HepG2 (cell line): ENCODE measurements around the gene NPC1. TPM values are rescaled to one million over a fixed set of nuclear protein-coding genes. Genes with fewer than 3 reads are reported as not detected.

ENCODE experiments used
- ATAC-seq: fragments of 200-7000 bp; cut with Tn5 transposase; 3 replicates; pipeline ENCODE4 v1.9.1; 2020; ENCODE audit warnings: mild to moderate bottlenecking, moderate library complexity
- BruUV-seq: library from RNA; stranded (reverse); fragments of 400-500 nt; replicated peaks from 2 replicates; lab custom pipeline; 2021; lab: Mats Ljungman, UMichigan
- CTCF ChIA-PET: fragments of 300-600 bp; formaldehyde crosslinking; extraction: SDS; loops from one replicate; lab custom pipeline; 2021; ENCODE audit warnings: low total read pairs, inconsistent platforms, low intra/inter-chr PET ratio; lab: Yijun Ruan, JAX
- POLR2A ChIA-PET: fragments of 350-600 bp; sonication (Branson Sonifier 250); formaldehyde crosslinking; loops from one replicate; lab custom pipeline; 2020; ENCODE audit warnings: antibody characterized with exemption, inconsistent platforms; lab: Yijun Ruan, JAX
- DNase-seq: peaks from one replicate; pipeline ENCODE4 v3.0.0-alpha.2; 2015; ENCODE audit warnings: low spot score
- FAIRE-seq: peaks from 3 replicates; lab custom pipeline; 2011; peaks lifted over from hg19 to GRCh38; lab: Jason Lieb, UNC
- H2AFZ ChIP-seq: one replicate; pipeline ENCODE4 v1.6.1; 2011; ENCODE audit warnings: low read length, inconsistent platforms
- H3K27ac ChIP-seq: fragments of 300-600 bp; 3 replicates; pipeline ENCODE4 v1.8.0; 2011; ENCODE audit warnings: mixed run types, mild to moderate bottlenecking, mixed read lengths, low read length, inconsistent platforms; ENCODE audit not compliant: insufficient read depth; ENCODE audit errors: extremely low read length
- H3K27me3 ChIP-seq, 2 experiments: fragments of 200-600 bp in 1 of 2; 2 replicates in 1 of 2; 3 replicates in 1 of 2; pipeline versions ENCODE4 v1.6.0 to v1.8.0; 2011; ENCODE audit warnings: low read length in 2 of 2, mild to moderate bottlenecking in 2 of 2, moderate library complexity in 2 of 2, inconsistent platforms in 1 of 2; ENCODE audit not compliant: insufficient read depth in 2 of 2, control insufficient read depth in 1 of 2
- H3K36me3 ChIP-seq, 2 experiments: fragments of 200-600 bp in 1 of 2; replicated peaks in 1 of 2; 2 replicates in 1 of 2; 3 replicates in 1 of 2; pipeline versions ENCODE4 v1.5.1 to v1.8.0; 2011; ENCODE audit warnings: low read length in 2 of 2, inconsistent platforms in 1 of 2; ENCODE audit not compliant: insufficient read depth in 2 of 2, control insufficient read depth in 1 of 2
- H3K4me1 ChIP-seq: 2 replicates; pipeline ENCODE4 v1.5.1; 2012; ENCODE audit warnings: low read length, inconsistent platforms; ENCODE audit not compliant: insufficient read depth
- H3K4me2 ChIP-seq: 2 replicates; pipeline ENCODE4 v1.6.0; 2011; ENCODE audit warnings: low read depth, low read length, inconsistent platforms
- H3K4me3 ChIP-seq, 3 experiments: fragments of 200-600 bp in 1 of 3; sonication (generic), shearing (Covaris generic) in 1 of 3; replicated peaks in 1 of 3; 2 replicates each; pipeline ENCODE4 v1.5.1; 2011 to 2016; ENCODE audit warnings: low read length in 3 of 3, inconsistent platforms in 2 of 3, low read depth in 2 of 3, mild to moderate bottlenecking in 2 of 3, control low read depth in 1 of 3, mixed read lengths in 1 of 3; ENCODE audit not compliant: insufficient read depth in 1 of 3
- H3K79me2 ChIP-seq: one replicate; pipeline ENCODE4 v1.6.1; 2011; ENCODE audit warnings: low read length, inconsistent platforms; ENCODE audit not compliant: insufficient read depth
- H3K9ac ChIP-seq: 2 replicates; pipeline ENCODE4 v1.6.0; 2011; ENCODE audit warnings: mild to moderate bottlenecking, low read depth, low read length, inconsistent platforms; ENCODE audit not compliant: insufficient read depth
- H3K9me3 ChIP-seq: 2 replicates; pipeline ENCODE4 v1.5.1; 2012; ENCODE audit warnings: mild to moderate bottlenecking, low read length
- H4K20me1 ChIP-seq: 2 replicates; pipeline ENCODE4 v1.6.0; 2011; ENCODE audit warnings: inconsistent platforms, mild to moderate bottlenecking, low read length, moderate library complexity; ENCODE audit not compliant: insufficient read depth
- CAMTA2 ChIP-seq: sonication (generic); formaldehyde crosslinking; IDR thresholded peaks from 2 replicates; pipeline ENCODE4 v1.4.0; 2020; ENCODE audit warnings: mild to moderate bottlenecking, missing genetic modification reagents, borderline replicate concordance
- CREB1 ChIP-seq, 2 experiments: fragments of 450-650 bp in 1 of 2; IDR thresholded peaks; 2 replicates each; pipeline ENCODE4 v1.6.1; 2016 to 2017; ENCODE audit warnings: control low read depth in 1 of 2, mild to moderate bottlenecking in 1 of 2, missing compliant biosample characterization in 1 of 2, missing genetic modification characterization in 1 of 2
- GATAD1 ChIP-seq: IDR thresholded peaks from 2 replicates; pipeline ENCODE4 v1.6.1; 2016; ENCODE audit warnings: missing genetic modification reagents, missing compliant biosample characterization
- GATAD2A ChIP-seq: IDR thresholded peaks from 2 replicates; pipeline ENCODE4 v1.6.1; 2016
- GLMP ChIP-seq: sonication (generic); formaldehyde crosslinking; IDR thresholded peaks from 2 replicates; pipeline ENCODE4 v1.9.0; 2021; ENCODE audit warnings: missing genetic modification reagents, mild to moderate bottlenecking, borderline replicate concordance
- HNF4G ChIP-seq, 2 experiments: sonication (generic) in 1 of 2; formaldehyde crosslinking in 1 of 2; IDR thresholded peaks; 2 replicates each; pipeline versions ENCODE4 v1.4.0 to v1.6.1; 2011 to 2020; ENCODE audit warnings: borderline replicate concordance in 2 of 2, low read depth in 2 of 2, mild to moderate bottlenecking in 2 of 2, low read length in 1 of 2, missing genetic modification reagents in 1 of 2, moderate library complexity in 1 of 2
- MXD4 ChIP-seq: IDR thresholded peaks from 2 replicates; pipeline ENCODE4 v1.6.1; 2016; ENCODE audit warnings: mild to moderate bottlenecking, missing biosample characterization, missing genetic modification reagents
- NCOR1 ChIP-seq: fragments of 200-600 bp; sonication (generic); IDR thresholded peaks from 2 replicates; pipeline ENCODE4 v1.7.0; 2017; ENCODE audit warnings: antibody characterized with exemption, low read length, borderline replicate concordance
- RFXAP ChIP-seq: sonication (generic); formaldehyde crosslinking; IDR thresholded peaks from 2 replicates; pipeline ENCODE4 v1.4.0; 2020; ENCODE audit warnings: missing genetic modification reagents, borderline replicate concordance
- SATB2 ChIP-seq: sonication (generic); formaldehyde crosslinking; IDR thresholded peaks from 2 replicates; pipeline ENCODE4 v1.5.0; 2020; ENCODE audit warnings: missing genetic modification reagents
- SP140L ChIP-seq: sonication (generic); formaldehyde crosslinking; IDR thresholded peaks from 2 replicates; pipeline ENCODE4 v1.4.0; 2020; ENCODE audit warnings: missing genetic modification reagents, borderline replicate concordance
- SYNCRIP ChIP-seq: fragments of 200-400 bp; formaldehyde crosslinking; IDR thresholded peaks from 2 replicates; pipeline ENCODE4 v1.6.1; 2018; ENCODE audit warnings: mild to moderate bottlenecking, low read depth, low read length; ENCODE audit not compliant: insufficient read depth
- ZNF234 ChIP-seq: sonication (generic); formaldehyde crosslinking; conservative IDR thresholded peaks from 2 replicates; pipeline ENCODE4 v1.5.1; 2020; ENCODE audit warnings: mild to moderate bottlenecking, missing genetic modification reagents
- ZNF260 ChIP-seq: sonication (generic); formaldehyde crosslinking; IDR thresholded peaks from 2 replicates; pipeline ENCODE4 v1.4.0; 2020; ENCODE audit warnings: missing genetic modification reagents, low read depth, mild to moderate bottlenecking, borderline replicate concordance
- ZNF644 ChIP-seq: IDR thresholded peaks from 2 replicates; pipeline ENCODE4 v1.6.1; 2016; ENCODE audit warnings: low read depth
- ZNF660 ChIP-seq: sonication (generic); formaldehyde crosslinking; IDR thresholded peaks from 2 replicates; pipeline ENCODE4 v1.5.1; 2020; ENCODE audit warnings: mild to moderate bottlenecking, low read depth, missing genetic modification reagents, borderline replicate concordance
- ZNF691 ChIP-seq: sonication (generic); formaldehyde crosslinking; IDR thresholded peaks from 2 replicates; pipeline ENCODE4 v1.4.0; 2020; ENCODE audit warnings: missing genetic modification reagents, low read depth, mild to moderate bottlenecking, borderline replicate concordance
- ZNF788 ChIP-seq: sonication (generic); formaldehyde crosslinking; IDR thresholded peaks from 2 replicates; pipeline ENCODE4 v1.5.0; 2020; ENCODE audit warnings: mild to moderate bottlenecking, missing genetic modification reagents, borderline replicate concordance
- ZSCAN12 ChIP-seq: sonication (generic); formaldehyde crosslinking; IDR thresholded peaks from 2 replicates; pipeline ENCODE4 v1.9.0; 2021; ENCODE audit warnings: mild to moderate bottlenecking, missing genetic modification reagents
- WGBS: methylation state at CpG from one replicate; pipeline ENCODE4 v1.1.6; 2017; ENCODE audit warnings: low lambda C conversion rate; 5-methylcytosine and 5-hydroxymethylcytosine counted together
- in situ Hi-C: cut with HindIII; loops from 2 replicates; pipeline ENCODE4 v1.10.0; 2017; ENCODE audit warnings: low pct_unique_long_range_greater_than_20kb; ENCODE audit not compliant: extremely low pct_ligation_motif_present
- intact Hi-C: fragments of 100-400 bp; cut with micrococcal nuclease; formaldehyde crosslinking; loops from one replicate; pipeline ENCODE4 v1.10.0; 2022; ENCODE audit not compliant: unreplicated experiment
- polyA plus RNA-seq, 8 experiments: library from polyadenylated mRNA; depleted of rRNA in 3 of 8; stranded (reverse) in 7 of 8; unstranded in 1 of 8; fragments of >200 nt; fragmentation: Illumina TruSeq in 4 of 8; extraction: Trizol in 4 of 8; gene quantifications; 2 replicates each; pipeline versions ENCODE4 v1.2.1 to v1.2.3, GENCODE V29; 2011 to 2016; ENCODE audit warnings: low read depth in 4 of 8, missing spikeins in 1 of 8, mixed read lengths in 1 of 8; ENCODE audit not compliant: insufficient read depth in 1 of 8
- total RNA-seq, 5 experiments: library from RNA; depleted of rRNA; stranded (reverse); fragments of >200 nt; fragmentation: Illumina TruSeq; extraction: Trizol; gene quantifications; 2 replicates each; pipeline ENCODE4 v1.2.3, GENCODE V29; 2016; ENCODE audit warnings: low read depth in 1 of 5
- TF ChIP-seq, protein P1 (sequence below): sonication (generic); formaldehyde crosslinking; IDR thresholded peaks from 2 replicates; pipeline ENCODE4 v1.5.1; 2020; ENCODE audit warnings: mild to moderate bottlenecking, missing genetic modification reagents, moderate library complexity

Gene NPC1
- total and polyA plus RNA-seq, 2 of the 13 experiments (the other 11 are each of a cell fraction or from before 2014, with no cell fraction given): 46.5 to 114 TPM

DNA sequence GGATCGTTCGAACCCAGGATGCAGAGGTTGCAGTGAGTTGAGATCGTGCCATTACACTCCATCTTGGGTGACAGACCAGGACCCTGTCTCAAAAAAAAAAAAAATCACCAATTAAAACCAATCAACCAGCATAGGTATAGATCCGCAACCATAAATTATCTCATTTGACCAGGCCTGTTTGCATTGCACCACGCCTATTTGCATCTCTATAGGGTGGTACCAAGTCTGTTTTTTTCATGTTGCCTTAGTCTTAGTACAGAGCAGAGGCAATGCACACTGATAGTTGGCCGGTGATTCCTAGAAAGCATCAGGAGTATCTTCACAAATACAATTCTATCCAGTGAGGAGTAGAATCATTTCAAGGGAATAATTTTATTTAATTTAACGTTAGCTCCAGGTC is 9.3 kb upstream of the NPC1 start:
- intact Hi-C loops: no loop called here

More for the DNA sequence above, 9.3 kb upstream of the NPC1 start:
- in situ Hi-C loops: no loop called here
- FAIRE-seq: no peak
- H4K20me1 ChIP-seq: no peaks in the 10 kb centered on the region
- WGBS: 70% methylated on average over 7 of the region's 7 CpGs
- H3K27me3 ChIP-seq: no peaks in the 10 kb centered on the region
- ChIA-PET CTCF (no interaction called here), POLR2A (no interaction called here)
- TF ChIP-seq SP140L: no peak
- no peak for TF ChIP-seq ZNF660 (CRISPR knock-in tag)
- no peak for TF ChIP-seq NCOR1
- TF ChIP-seq ZSCAN12 (CRISPR knock-in tag): no peak
- no peak for TF ChIP-seq ZNF691
- no peak for TF ChIP-seq CREB1 (IDR thresholded peaks at IDR 0.05)
- TF ChIP-seq CREB1 (CRISPR knock-in tag; IDR thresholded peaks at IDR 0.05): no peak
- no peak for TF ChIP-seq ZNF260
- TF ChIP-seq HNF4G (IDR thresholded peaks at IDR 0.05; ENCODE audit: borderline replicate concordance, low read depth, low read length): no peak
- no peak for TF ChIP-seq HNF4G (CRISPR knock-in tag; IDR thresholded peaks at IDR 0.05; ENCODE audit: borderline replicate concordance, low read depth)
- no peak for TF ChIP-seq GLMP (CRISPR knock-in tag)
- TF ChIP-seq ZNF234 (CRISPR knock-in tag): no peak
- TF ChIP-seq GATAD1 (CRISPR knock-in tag): no peak
- TF ChIP-seq, protein P1, sequence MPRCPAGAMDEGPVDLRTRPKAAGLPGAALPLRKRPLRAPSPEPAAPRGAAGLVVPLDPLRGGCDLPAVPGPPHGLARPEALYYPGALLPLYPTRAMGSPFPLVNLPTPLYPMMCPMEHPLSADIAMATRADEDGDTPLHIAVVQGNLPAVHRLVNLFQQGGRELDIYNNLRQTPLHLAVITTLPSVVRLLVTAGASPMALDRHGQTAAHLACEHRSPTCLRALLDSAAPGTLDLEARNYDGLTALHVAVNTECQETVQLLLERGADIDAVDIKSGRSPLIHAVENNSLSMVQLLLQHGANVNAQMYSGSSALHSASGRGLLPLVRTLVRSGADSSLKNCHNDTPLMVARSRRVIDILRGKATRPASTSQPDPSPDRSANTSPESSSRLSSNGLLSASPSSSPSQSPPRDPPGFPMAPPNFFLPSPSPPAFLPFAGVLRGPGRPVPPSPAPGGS (CRISPR knock-in tag): no peak
- TF ChIP-seq GATAD2A (CRISPR knock-in tag): no peak
- TF ChIP-seq ZNF644 (CRISPR knock-in tag): no peak
- no peak for TF ChIP-seq RFXAP (CRISPR knock-in tag)
- no peak for TF ChIP-seq CAMTA2 (CRISPR knock-in tag)
- TF ChIP-seq SYNCRIP: no peak
- TF ChIP-seq ZNF788 (CRISPR knock-in tag): no peak
- no peak for TF ChIP-seq SATB2 (CRISPR knock-in tag)
- TF ChIP-seq MXD4: no peak
- no peak overlapping the region for H3K27ac ChIP-seq
- no peaks in the 10 kb centered on the region for H3K36me3 ChIP-seq
- H3K4me1 ChIP-seq: peaks cover 7% of the 10 kb centered on the region; the same call in 1 of the 2 replicates
- H2AFZ ChIP-seq: no peak overlapping the region
- H3K4me3 ChIP-seq: no peak overlapping the region
- no peaks in the 10 kb centered on the region for H3K9me3 ChIP-seq
- no TSS peak for BruUV-seq
- no peak for ATAC-seq
- no peak for DNase-seq
- H3K9ac ChIP-seq: no peak overlapping the region
- no peak overlapping the region for H3K4me2 ChIP-seq
- no peaks in the 10 kb centered on the region for H3K79me2 ChIP-seq
